Amniotic stem cell (primary cell): ENCODE results near the gene CXCR5.

Source experiments
- DNase-seq: peaks from one replicate; lab custom pipeline; 2025; lab: John Stamatoyannopoulos, UW

Gene CXCR5

GRCh38 chr11:118898400-118899295, 15.0 kb downstream of the CXCR5 start:
- no peak for DNase-seq

GRCh38 chr11:118899296-118899688, 15.6 kb downstream of the CXCR5 start:
- DNase-seq, result no peak

GRCh38 chr11:118899706-118900360, 16.1 kb downstream of the CXCR5 start:
- no peak for DNase-seq

- DNase-seq, result no peak
Observed at GRCh38 chr11:118900535-118901384, 17.1 kb downstream of the CXCR5 start.

- DNase-seq, result no peak
Observed at GRCh38 chr11:118901494-118902335, 18.0 kb downstream of the CXCR5 start.

- DNase-seq, result no peak
Observed at GRCh38 chr11:118902336-118903203, 18.9 kb downstream of the CXCR5 start.

- no peak for DNase-seq
Observed at GRCh38 chr11:118903204-118904015, 19.7 kb downstream of the CXCR5 start.

- no peak for DNase-seq
Observed at GRCh38 chr11:118907051-118908042, 23.7 kb downstream of the CXCR5 start.

GRCh38 chr11:118908264-118908663, 24.6 kb downstream of the CXCR5 start:
- no peak for DNase-seq

- DNase-seq, result peak; percentile 67
Observed at GRCh38 chr11:118908901-118909618, 25.4 kb downstream of the CXCR5 start.

- no peak for DNase-seq
Observed at GRCh38 chr11:118909619-118910308, 26.1 kb downstream of the CXCR5 start.

- DNase-seq, result peak; percentile 79
Observed at GRCh38 chr11:118910309-118911112, 26.8 kb downstream of the CXCR5 start.

- no peak for DNase-seq
Observed at GRCh38 chr11:118911113-118911879, 27.6 kb downstream of the CXCR5 start.

- peak; percentile 84 for DNase-seq
Observed at GRCh38 chr11:118911880-118912741, 28.4 kb downstream of the CXCR5 start.
